HCEC 1CT (cell line): ENCODE measurements around the gene UMAD1.

ENCODE experiments used
- DNase-seq: peaks from one replicate; pipeline ENCODE4 v3.0.0-alpha.2; 2017

UMAD1 gene

GRCh38 chr7:7848246-7848645, 207.7 kb downstream of the UMAD1 start:
- no peak for DNase-seq

- DNase-seq, result no peak
Observed at GRCh38 chr7:7848892-7849291, 208.3 kb downstream of the UMAD1 start.

GRCh38 chr7:7850150-7850549, 209.6 kb downstream of the UMAD1 start:
- DNase-seq, result no peak

GRCh38 chr7:7851381-7851780, 210.8 kb downstream of the UMAD1 start:
- DNase-seq, result no peak

- no peak for DNase-seq
Observed at GRCh38 chr7:7851991-7852390, 211.4 kb downstream of the UMAD1 start.

GRCh38 chr7:7857143-7857583, 216.6 kb downstream of the UMAD1 start:
- no peak for DNase-seq

- DNase-seq, result no peak
Observed at GRCh38 chr7:7858559-7858958, 218.0 kb downstream of the UMAD1 start.

GRCh38 chr7:7859411-7859810, 218.9 kb downstream of the UMAD1 start:
- DNase-seq, result no peak

GRCh38 chr7:7861211-7861633, 220.7 kb downstream of the UMAD1 start:
- peak; percentile 95 for DNase-seq

GRCh38 chr7:7862393-7862792, 221.8 kb downstream of the UMAD1 start:
- peak; percentile 15 for DNase-seq

- DNase-seq, result no peak
Observed at GRCh38 chr7:7867846-7868571, 227.5 kb downstream of the UMAD1 start.

- DNase-seq, result no peak
Observed at GRCh38 chr7:7868572-7868899, 228.0 kb downstream of the UMAD1 start.

- no peak for DNase-seq
Observed at GRCh38 chr7:7869036-7869435, 228.5 kb downstream of the UMAD1 start.

GRCh38 chr7:7869651-7870050, 229.1 kb downstream of the UMAD1 start:
- no peak for DNase-seq

- DNase-seq, result no peak
Observed at GRCh38 chr7:7870555-7870954, 230.0 kb downstream of the UMAD1 start.

GRCh38 chr7:7876419-7876818, 235.9 kb downstream of the UMAD1 start:
- no peak for DNase-seq

- DNase-seq, result no peak
Observed at GRCh38 chr7:7881581-7881980, 241.0 kb downstream of the UMAD1 start.

GRCh38 chr7:7882888-7883287, 242.3 kb downstream of the UMAD1 start:
- DNase-seq, result no peak

GRCh38 chr7:7883394-7883793, 242.8 kb downstream of the UMAD1 start:
- DNase-seq, result no peak

GRCh38 chr7:7884855-7885254, 244.3 kb downstream of the UMAD1 start:
- DNase-seq, result peak; percentile 30

- DNase-seq, result no peak
Observed at GRCh38 chr7:7889791-7890568, 249.4 kb downstream of the UMAD1 start.

GRCh38 chr7:7895004-7895650, 254.6 kb downstream of the UMAD1 start:
- no peak for DNase-seq

- no peak for DNase-seq
Observed at GRCh38 chr7:7895754-7896153, 255.2 kb downstream of the UMAD1 start.

GRCh38 chr7:7897509-7897908, 257.0 kb downstream of the UMAD1 start:
- no peak for DNase-seq
